ENCODE results near the gene HSCB.
"Not testable (repeated sequence)": the region's sequence is repeated elsewhere in the genome, so short reads cannot be mapped to it uniquely, and the experiment has no call there.

Gene HSCB

DNA sequence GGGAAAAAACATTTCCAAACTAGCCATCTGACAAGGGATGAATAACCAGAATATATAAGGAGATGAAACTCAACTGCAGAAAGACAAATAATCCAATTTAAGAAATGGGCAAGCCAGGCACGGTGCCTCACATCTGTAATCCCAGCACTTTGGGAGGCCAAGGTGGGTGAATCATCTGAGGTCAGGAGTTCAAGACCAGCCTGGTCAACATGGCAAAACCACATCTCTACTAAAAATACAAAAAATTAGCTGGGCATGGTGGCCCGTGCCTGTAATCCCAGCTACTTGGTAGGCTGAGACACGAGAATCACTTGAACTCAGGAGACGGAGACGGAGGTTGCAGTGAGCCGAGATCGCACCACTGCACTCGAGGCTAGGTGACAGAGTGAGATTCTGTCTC lies 3.0 kb upstream of the HSCB start:
- not testable (repeated sequence) for DNase-seq (ENCODE audit: extremely low read depth in 1 of 2, low read depth in 1 of 2)

DNA sequence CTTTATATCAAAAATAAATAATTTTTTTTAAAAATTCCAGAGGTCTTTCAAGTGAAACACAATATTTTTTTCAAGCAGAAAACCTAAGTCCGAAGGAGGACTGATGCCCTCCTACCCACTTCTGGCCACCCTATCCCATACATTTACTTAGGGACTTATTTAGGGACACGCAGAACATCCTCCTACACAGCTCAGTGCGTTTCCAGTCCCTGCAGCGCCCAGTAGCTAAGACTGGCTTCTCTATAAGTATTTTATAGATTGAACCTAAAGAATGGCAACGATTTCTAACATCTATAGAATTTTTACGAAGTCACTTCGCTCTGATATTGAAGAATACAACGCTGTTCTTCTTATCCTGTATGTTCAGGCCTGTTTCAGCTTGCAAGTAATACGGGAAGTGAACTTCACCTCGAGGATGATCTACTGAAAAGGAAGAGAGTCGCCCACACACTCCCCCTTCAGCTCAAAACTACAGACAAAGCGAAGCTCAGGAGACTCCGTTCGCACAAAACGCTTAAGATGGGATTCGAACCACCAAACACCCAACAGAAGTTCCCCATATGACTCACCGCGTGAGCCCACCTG lies 547 bp upstream of the HSCB start:
- no peak for DNase-seq (ENCODE audit: extremely low read depth in 1 of 2, low read depth in 1 of 2)

DNA sequence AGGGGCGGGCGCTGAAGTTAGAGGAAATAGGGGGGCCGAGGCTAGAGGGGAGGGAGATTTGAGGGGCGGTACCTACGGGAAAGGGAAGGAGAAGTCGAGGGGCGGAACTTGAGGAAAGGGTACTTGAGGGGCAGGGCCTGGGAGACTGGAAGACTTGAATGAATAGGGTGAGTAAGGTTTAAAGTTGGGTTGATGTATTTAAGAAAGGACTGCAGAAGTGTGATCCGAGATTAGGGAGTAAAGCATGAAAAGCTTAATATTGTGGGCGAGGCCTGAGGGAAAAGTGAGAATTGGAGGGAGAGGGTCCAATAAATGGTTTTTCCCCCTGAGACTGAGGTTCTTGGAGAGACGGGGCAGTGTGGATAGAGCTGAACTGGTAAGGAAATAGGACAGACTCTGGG lies 723 bp downstream of the HSCB start:
- no peak for DNase-seq (ENCODE audit: extremely low read depth in 1 of 2, low read depth in 1 of 2)

DNA sequence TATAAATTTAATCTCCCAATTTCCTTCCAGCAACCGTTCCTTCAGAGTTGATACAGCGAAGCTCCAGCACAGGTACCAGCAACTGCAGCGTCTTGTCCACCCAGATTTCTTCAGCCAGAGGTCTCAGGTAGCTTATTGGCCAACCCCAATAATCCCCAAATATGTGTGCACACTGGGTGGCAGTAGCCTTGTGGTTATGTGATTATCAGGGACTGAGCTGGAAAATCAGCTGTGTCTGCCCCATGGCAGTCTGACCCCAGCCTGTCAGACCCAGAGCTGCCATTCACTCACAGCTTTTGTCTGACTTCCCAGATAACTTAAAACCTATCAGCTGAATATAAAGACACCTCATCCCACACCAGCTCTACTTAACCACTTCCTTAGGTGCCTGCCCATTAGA lies 2.0 kb downstream of the HSCB start:
- no peak for DNase-seq (ENCODE audit: extremely low read depth in 1 of 2, low read depth in 1 of 2)

DNA sequence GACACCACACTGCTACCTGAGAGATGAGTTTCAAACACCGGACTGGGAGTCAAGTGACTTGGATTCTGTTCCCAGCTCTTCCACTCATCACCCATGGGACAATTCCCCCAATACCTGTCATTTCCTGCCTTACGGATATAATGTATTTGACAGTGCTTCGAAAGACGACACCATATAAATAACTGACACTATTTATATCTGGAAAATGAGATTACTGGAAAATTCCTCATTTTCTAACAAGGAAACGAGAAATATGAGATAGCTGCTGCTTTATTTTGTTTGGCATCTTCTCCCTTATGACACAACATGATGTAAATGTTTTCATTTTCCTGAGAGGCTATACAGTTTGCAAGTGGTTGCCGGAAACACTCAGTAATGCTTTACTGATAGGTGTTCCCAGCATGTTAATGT lies 8.6 kb downstream of the HSCB start:
- no peak for DNase-seq (ENCODE audit: extremely low read depth in 1 of 2, low read depth in 1 of 2)

DNA sequence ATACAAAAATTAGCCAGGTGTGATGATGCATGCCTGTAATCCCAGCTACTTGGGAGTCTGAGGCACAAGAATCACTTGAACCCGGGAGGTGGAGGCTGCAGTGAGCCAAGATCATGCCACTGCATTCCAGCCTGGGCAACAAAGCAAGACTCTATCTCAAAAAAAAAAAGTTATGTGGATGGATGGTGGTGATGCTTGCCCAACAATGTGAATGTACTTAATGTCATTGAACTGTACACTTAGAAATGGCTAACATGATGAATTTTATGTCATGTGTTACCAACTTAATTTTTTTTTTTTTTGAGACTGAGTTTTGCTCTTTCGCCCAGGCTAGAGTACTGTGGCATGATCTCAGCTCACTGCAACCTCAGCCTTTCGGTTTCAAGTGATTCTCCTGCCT lies 12.7 kb downstream of the HSCB start:
- not testable (repeated sequence) for DNase-seq (ENCODE audit: extremely low read depth in 1 of 2, low read depth in 1 of 2)

DNA sequence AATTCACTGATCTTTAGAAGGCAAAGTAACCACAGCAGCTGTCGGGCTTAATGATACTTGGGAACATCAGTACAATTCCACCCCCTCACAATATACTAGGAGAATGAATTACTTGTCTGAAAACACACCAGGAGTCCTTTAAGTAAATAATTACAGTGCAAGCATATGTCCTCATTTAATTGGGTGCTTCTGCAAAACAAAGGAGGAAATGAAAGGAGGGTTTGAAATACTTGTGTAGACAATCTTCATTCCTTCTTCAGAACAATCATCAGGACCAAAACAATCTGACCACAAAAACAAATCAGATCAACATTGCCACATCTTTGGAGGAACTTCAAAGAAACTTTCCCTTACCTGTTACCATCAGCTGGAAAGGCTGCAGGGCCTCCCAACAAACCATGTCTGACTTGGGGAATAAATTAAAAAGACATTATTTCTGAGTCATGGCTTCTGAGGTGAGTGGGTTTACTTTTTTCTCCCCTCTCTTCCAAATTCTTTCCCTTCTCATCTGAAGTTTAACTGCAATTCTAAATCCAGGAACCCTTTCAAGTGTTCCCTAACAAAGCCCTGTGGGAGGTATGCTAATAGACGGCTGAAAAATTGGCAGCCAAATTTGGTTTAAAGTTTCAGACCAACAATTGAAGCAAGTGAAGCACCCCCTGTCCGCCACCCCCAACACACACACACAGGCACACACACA lies 18.2 kb downstream of the HSCB start:
- no peak for DNase-seq (ENCODE audit: extremely low read depth in 1 of 2, low read depth in 1 of 2)

DNA sequence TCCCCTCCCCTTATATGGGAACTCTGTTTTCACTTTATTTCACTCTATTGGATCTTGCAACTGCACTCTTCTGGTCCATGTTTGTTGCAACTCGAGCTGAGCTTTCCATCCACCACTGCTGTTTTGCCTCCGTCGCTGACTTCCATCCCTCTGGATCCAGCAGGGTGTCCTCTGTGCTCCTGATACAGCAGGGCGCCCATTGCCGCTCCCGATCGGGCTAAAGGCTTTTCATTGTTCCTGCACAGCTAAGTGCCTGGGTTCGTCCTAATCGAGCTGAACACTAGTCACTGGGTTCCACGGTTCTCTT lies 19.6 kb downstream of the HSCB start:
- no peak for DNase-seq (ENCODE audit: extremely low read depth in 1 of 2, low read depth in 1 of 2)

DNA sequence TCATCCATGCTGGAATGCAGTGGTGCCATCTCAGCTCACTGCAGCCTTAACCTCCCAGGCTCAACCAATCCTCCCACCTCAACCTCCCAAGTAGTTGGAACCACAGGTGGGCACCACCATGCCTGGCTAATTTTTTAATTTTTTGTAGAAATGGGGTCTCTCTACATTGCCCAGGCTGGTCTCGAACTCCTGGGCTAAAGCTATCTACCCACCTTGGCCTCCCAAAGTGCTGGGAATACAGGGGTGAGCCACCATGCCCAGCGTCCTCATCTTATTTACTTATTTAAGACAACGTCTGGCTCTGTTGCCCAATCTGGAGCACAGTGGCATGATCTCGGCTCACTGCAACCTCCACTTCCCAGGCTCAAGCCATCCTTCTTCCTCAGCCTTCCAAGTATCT lies 20.2 kb downstream of the HSCB start:
- DNase-seq (ENCODE audit: extremely low read depth in 1 of 2, low read depth in 1 of 2): not testable (repeated sequence)

DNA sequence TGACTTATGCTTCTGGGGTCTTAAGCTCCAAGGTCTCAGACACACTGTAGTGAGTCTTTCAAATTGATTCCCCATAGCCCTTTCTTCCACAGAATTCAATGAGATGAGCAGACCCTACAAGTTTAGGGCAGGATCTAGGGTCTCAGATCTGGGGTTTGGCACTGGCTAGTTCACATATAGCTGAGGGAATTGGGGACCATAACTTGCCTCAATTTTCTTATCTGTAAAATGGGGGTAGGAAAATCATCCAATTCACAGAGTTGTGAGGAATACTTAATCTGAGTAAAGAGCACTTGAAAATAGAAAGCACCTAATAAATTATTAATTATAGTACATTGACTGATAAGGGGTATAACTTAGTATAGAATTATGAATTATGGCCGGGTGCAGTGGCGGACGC lies 24.8 kb downstream of the HSCB start:
- DNase-seq (ENCODE audit: extremely low read depth in 1 of 2, low read depth in 1 of 2): no peak

DNA sequence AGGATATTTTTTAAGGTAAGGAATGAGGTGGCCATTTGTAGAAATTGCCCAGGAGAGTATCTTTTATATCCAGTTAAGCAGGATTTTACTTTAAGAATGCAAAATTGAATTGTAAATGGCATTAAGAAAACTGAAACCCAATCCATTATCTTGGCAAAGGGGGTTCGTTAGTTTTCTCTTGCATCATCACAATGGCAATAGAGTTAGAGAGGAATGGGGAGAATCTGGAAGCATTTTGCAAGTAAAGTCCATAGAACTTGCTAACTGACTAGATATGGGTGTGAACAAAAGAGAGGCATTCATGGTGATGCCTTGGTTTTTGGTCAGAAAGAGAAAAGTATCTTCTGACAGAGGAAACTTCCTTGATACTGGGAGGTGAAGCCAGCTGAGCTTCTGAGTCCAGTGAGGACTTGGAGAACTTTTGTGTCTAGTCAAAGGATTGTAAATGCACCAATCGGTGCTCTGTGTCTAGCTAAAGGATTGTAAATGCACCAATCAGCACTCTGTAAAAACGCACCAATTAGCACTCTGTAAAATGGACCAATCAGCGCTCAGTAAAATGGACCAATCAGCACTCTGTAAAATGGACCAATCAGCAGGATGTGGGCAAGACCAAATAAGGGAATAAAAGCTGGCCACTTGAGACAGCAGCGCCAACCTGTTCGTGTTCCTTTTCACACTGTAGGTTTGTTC lies 27.0 kb downstream of the HSCB start:
- DNase-seq (ENCODE audit: extremely low read depth in 1 of 2, low read depth in 1 of 2): no peak

DNA sequence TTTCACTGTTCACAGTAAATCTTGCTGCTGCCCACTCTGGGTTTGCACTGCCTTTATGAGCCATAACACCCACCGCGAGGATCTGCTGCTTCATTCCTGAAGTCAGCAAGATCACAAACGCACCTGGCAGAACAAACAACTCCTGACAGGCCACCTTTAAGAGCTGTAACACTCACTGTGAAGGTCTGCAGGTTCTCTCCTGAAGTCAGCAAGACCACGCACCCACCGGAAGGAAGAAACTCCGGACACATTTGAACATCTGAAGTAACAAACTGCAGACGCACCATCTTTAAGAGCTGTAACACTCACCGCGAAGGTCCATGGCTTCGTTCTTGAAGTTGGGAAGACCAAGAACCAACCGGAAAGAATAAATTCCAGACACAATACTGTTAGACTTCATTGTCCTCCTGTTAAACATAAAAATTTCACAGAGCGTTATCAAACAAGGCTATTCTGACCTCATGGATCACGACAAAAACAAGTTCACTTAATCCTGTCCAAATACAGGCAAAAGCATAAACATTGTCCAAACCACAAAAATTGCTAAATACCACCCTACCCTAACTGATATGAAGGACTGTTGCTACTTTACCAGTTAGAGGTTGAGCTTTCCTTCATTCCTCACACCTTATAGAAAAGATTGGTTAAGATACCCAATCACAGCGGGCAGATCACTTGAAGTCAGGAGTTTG lies 27.7 kb downstream of the HSCB start:
- no peak for DNase-seq (ENCODE audit: extremely low read depth in 1 of 2, low read depth in 1 of 2)

DNA sequence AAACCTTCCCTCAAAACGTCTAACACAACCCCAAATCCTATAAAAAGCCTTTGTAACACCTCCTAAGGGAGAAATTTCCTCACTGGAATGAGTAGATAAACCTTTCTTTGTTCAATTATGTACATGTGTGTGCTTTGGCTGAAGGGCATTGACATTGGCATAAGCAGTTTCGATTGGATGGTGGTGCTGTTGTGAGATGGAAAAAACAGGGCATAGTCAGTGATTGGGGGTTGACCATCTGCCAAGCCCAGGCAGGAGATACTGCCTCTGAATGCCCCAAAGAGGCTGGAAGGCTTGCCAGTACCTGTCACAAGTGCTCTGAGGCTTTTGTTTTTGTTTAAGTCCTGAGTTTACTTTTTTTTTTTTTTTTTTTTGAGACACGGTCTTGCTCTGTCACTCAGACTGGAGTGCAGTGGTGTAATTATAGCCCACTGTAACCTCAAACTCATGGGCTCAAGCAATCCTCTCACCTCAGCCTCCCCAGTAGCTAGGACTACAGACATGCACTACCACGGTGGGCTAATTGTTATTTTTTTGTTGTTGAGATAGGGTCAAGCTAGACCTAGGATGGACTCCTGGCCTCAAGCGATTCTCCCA lies 29.5 kb downstream of the HSCB start:
- DNase-seq (ENCODE audit: extremely low read depth in 1 of 2, low read depth in 1 of 2): no peak

DNA sequence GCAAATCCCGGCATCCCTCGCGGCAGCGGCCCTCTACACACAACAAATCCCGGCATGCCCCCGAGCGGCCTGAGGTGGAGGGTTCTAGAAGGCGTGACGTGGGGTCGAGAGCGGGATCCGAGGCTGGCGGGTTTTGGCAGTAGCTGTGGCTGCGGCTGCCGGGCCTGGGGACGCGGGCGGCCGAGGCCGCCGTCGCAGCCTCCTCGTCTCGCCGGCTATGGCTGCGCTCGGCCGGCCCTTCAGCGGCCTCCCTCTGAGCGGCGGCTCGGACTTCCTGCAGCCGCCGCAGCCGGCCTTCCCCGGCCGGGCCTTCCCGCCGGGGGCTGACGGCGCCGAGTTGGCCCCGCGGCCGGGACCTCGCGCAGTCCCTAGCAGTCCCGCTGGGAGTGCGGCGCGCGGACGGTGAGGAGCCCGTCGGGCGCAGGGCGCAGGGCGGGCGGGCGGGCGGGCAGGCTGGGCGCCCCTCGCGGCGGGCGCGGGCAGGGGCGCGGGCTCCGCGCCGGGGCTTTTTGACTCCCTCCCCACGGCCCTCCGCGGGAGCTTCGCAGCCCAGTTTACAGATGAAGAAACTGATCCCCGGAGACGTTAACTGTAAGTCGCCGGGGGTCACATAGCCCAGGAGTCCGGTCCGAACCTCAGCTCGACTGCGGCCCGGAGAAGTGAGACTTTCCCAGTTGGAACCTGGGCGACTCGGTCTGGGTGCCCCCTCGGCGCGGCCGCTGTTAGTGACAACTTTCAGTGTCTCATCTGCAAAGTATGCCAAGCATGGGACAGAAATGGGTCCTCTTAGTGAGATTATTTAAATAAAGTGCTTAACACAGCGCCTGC lies 31.0 kb downstream of the HSCB start, which contains the start of gene CCDC117:
TSS of gene CCDC117 (plus strand) at position 63 of the 828 bp plus-strand sequence. CDS start at position 218, 155 bp downstream.
- DNase-seq (ENCODE audit: extremely low read depth in 1 of 2, low read depth in 1 of 2): peak; percentile 78 to 93

DNA sequence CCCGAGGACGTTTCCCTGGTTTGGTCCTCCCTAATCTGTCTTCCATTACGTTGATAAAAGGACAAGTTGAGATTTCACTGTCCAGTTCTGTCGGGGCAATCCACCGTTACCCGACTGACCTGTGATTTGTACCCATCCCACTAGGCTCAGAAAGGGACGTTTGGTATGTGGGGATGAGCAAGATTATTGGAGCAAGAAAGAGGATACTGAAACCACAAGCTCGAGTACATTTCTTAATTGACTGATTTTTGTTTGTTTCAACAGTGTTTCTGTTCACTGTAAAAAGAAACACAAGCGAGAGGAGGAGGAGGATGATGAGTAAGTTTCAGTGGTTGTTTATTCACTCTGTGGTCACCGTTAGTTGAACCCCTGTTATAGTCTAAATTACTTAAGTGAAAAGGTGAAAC lies 31.6 kb downstream of the HSCB start:
- no peak for DNase-seq (ENCODE audit: extremely low read depth in 1 of 2, low read depth in 1 of 2)

DNA sequence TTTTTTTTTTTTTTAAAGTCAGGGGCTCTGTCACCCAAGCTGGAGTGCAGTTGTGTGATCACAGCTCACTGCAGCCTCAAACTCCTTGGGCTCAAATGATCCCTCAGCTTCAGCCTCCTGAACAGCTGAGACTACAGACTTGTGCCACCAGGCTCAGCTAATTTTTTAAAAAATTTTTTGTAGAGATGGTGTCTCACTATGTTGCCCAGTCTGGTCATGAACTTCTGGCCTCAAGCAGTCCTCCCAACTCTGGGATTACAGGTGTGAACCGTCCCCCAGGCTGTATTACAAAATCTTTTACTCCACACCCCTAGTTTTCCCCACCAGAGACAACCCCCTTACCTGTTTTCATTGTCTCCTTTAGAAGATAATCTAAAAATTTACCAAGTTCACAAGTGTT lies 32.5 kb downstream of the HSCB start:
- DNase-seq (ENCODE audit: extremely low read depth in 1 of 2, low read depth in 1 of 2): no peak

DNA sequence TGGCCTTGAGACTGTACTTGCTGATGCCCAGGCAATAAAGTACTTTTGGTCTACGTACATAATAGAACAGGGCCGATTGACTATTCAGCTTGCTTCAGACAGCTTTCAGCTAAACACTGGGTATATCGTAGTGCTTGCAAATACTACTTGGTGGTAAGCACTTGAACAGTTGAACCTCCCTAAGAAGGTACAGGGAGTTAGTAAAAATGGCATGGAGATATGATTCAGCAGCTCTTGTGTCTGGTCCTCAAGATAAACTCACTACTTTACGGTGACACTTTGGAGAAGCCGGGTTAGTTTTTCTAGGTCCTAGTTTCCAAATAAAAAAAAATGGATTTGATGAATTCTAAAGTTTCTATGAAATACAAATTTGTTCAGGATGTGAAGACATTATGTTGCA lies 38.0 kb downstream of the HSCB start:
- no peak for DNase-seq (ENCODE audit: extremely low read depth in 1 of 2, low read depth in 1 of 2)

DNA sequence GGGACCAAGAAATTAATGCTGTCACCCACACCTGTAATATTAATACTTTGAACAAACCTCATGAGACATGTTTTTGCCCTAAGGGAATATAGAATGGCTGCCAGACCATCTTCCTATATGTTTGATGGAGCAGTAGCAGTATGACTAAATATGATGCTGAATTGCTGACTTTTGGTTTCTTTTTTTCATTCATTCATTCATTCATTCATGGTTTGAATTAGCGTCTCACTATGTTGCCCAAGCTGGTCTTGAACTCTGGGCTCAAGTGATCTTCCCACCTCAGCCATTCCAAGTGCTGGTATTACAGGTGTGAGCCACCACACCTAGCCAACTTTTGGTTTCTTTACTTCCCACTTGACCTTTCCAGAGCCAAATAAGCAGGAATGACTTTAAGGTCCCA lies 38.5 kb downstream of the HSCB start:
- DNase-seq (ENCODE audit: extremely low read depth in 1 of 2, low read depth in 1 of 2): no peak

DNA sequence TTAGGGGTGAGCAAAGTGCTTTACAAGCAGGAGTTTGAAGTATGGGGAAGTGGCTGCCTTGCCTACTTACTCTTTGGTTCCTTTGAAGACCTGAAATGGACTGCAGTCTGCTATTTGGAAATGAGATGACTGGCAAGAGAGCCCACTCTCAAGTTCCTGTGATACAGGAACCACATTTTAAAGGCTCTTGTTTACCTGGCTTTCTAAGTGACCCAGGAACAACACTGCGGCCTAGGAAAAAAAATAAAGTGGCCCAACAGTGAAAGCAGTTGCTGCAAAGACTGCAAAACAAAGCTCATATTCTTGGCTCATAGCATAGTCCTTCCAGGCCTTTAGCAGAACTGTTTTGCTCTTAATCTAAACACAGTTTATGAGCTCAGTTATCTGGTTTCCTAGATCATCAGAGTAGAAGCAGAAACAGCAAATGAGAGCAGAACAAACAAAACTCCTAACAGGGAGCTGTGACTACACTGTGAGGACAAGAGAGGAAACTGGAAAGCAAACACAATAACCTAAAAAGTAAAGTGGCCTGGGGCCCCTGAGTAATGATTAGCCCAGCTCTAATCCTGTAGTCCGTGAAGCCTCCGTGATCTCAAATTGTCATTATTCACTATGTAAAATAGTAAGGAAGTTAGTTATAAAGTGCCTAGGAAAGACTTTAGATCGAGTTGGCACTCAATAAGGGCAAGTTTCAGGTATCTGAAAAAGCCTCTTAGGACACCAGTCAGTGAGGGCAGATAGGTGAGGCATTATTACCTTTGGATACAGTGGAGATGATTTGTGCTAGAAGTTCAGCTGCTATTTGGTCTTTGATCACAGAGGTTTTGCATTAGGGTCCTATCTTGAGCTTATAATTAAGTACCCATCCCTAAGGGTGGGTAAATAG lies 42.2 kb downstream of the HSCB start:
- DNase-seq (ENCODE audit: extremely low read depth in 1 of 2, low read depth in 1 of 2): no peak

DNA sequence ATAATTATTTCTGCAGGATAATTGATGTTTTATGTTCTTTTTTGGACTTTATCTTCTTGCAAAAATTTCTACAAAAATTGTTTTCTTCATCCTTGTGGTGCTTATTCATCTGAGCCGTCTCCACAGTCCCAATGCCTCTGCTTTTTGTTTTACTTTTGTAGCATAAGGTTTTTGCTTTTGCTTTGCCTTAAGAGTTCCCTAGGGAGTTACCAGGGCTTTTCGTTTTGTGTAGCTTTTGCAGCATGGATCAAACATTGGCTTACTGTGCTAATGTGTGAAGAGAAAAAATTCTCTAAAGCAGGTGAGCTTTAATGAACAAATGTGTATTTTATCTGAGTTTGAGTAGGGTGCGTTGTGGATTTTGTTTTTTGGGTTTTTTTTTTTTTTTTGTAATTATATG lies 46.8 kb downstream of the HSCB start:
- DNase-seq (ENCODE audit: extremely low read depth in 1 of 2, low read depth in 1 of 2): no peak

Data from stimulated activated CD8-positive, alpha-beta memory T cell treated with anti-CD3 and anti-CD28 coated beads, Interleukin-7, amount 100 ng/mL, for 48 hours (primary cell).